Measurements from ENCODE around the gene PRIMA1.
A peak's percentile ranks its signal among the peaks of the same experiment; 100 is the strongest.

PRIMA1 gene

GRCh38 chr14:93741556-93742230 is 46.6 kb downstream of the PRIMA1 start:
- H3K4me3 ChIP-seq (ENCODE audit: low read depth, low read length): no peak overlapping the region
- TF ChIP-seq, protein P1, sequence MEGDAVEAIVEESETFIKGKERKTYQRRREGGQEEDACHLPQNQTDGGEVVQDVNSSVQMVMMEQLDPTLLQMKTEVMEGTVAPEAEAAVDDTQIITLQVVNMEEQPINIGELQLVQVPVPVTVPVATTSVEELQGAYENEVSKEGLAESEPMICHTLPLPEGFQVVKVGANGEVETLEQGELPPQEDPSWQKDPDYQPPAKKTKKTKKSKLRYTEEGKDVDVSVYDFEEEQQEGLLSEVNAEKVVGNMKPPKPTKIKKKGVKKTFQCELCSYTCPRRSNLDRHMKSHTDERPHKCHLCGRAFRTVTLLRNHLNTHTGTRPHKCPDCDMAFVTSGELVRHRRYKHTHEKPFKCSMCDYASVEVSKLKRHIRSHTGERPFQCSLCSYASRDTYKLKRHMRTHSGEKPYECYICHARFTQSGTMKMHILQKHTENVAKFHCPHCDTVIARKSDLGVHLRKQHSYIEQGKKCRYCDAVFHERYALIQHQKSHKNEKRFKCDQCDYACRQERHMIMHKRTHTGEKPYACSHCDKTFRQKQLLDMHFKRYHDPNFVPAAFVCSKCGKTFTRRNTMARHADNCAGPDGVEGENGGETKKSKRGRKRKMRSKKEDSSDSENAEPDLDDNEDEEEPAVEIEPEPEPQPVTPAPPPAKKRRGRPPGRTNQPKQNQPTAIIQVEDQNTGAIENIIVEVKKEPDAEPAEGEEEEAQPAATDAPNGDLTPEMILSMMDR (IDR thresholded peaks at IDR 0.05; ENCODE audit: borderline replicate concordance, insufficient read depth, low read depth, low read length): no peak

- TF ChIP-seq, protein P1 (IDR thresholded peaks at IDR 0.05; ENCODE audit: borderline replicate concordance, insufficient read depth, low read depth, low read length): no peak
- H3K4me3 ChIP-seq (ENCODE audit: low read depth, low read length): no peak overlapping the region
Measured at GRCh38 chr14:93737634-93738033, 50.7 kb downstream of the PRIMA1 start.

GRCh38 chr14:93736378-93737014 is 51.8 kb downstream of the PRIMA1 start:
- H3K4me3 ChIP-seq (ENCODE audit: low read depth, low read length): no peak overlapping the region
- TF ChIP-seq, protein P1 (IDR thresholded peaks at IDR 0.05; ENCODE audit: borderline replicate concordance, insufficient read depth, low read depth, low read length): peak; percentile 60

DNA sequence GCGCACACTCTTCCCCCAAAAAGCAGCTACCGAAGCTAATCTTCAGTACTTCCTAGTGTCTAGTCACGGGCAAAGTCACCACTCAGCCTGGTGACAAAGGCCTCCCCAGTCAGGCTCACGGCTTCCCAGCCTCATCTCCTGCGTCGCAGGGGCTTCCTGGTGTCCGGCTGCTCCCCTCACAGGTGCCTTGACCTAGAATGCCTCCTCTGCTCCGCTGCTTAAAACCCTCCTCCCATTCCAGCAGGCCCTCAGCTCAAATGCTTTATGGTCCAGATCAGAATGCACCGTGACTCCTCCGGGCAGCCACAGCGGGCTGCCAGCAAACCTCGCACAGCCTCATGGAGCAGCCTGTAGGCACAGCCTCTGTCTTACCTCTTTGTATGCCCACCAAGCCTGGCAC is 53.1 kb downstream of the PRIMA1 start:
- TF ChIP-seq, protein P1 (IDR thresholded peaks at IDR 0.05; ENCODE audit: borderline replicate concordance, insufficient read depth, low read depth, low read length): no peak

GRCh38 chr14:93734086-93734822 is 54.0 kb downstream of the PRIMA1 start:
- TF ChIP-seq, protein P1 (IDR thresholded peaks at IDR 0.05; ENCODE audit: borderline replicate concordance, insufficient read depth, low read depth, low read length): no peak
- no peak overlapping the region for H3K4me3 ChIP-seq (ENCODE audit: low read depth, low read length)

More for the DNA sequence above, 53.1 kb downstream of the PRIMA1 start:
- H3K4me3 ChIP-seq (ENCODE audit: low read depth, low read length): no peak overlapping the region

DNA sequence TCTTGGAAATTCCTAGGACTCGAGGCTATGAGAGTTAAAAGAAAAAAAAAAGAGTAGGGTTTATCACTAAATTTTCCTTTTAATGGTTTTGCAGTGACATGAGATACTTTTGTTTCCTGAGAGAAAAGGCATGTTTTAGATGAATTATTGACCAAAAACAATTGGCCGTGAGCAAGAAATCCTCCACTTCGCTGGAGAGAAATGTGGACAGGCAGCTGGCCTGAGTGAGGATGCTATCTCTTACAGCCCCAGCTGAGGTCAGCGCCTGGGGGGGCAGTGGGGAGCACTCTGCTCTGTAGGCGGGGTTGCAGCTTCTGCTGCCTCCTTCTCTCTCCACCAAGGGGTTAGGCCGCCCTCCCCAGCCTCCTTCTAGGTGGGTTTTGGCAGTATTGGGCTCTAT is 54.7 kb downstream of the PRIMA1 start:
- TF ChIP-seq, protein P1 (IDR thresholded peaks at IDR 0.05; ENCODE audit: borderline replicate concordance, insufficient read depth, low read depth, low read length): no peak
- no peak overlapping the region for H3K4me3 ChIP-seq (ENCODE audit: low read depth, low read length)
